AG04449 (cell line): ENCODE results near the gene ZP2.
"Not testable (repeated sequence)": the region's sequence is repeated elsewhere in the genome, so short reads cannot be mapped to it uniquely, and the experiment has no call there.

Source experiments
- CTCF ChIA-PET: fragments of 350-600 bp; formaldehyde crosslinking; extraction: SDS; loops from one replicate; lab custom pipeline; 2021; ENCODE audit warnings: antibody characterized with exemption; lab: Yijun Ruan, JAX
- POLR2A ChIA-PET: fragments of 400-600, 350-600 bp; formaldehyde crosslinking; extraction: SDS; loops from one replicate; lab custom pipeline; 2020; ENCODE audit warnings: antibody characterized with exemption, inconsistent platforms; lab: Yijun Ruan, JAX
- DNase-seq: peaks from one replicate; pipeline ENCODE4 v3.0.0-alpha.2; 2010; ENCODE audit warnings: low read depth, low spot score
- H3K4me3 ChIP-seq: 2 replicates; pipeline ENCODE4 v1.5.1; 2011; ENCODE audit warnings: low read depth, mild to moderate bottlenecking, control low read depth, low read length
- CTCF ChIP-seq: IDR thresholded peaks from one replicate; pipeline ENCODE4 v1.5.1; 2011; ENCODE audit warnings: mild to moderate bottlenecking, moderate library complexity, low read length, control low read depth, inconsistent platforms; ENCODE audit not compliant: insufficient read depth; ENCODE audit errors: missing control alignments

ZP2 gene

GRCh38 chr16:21211486-21211885 lies at the start of gene ZP2:
TSS of gene ZP2 (minus strand) at chr16:21211574. CDS start at chr16:21211547, 27 bp downstream.
- H3K4me3 ChIP-seq: no peak within 1 kb of the TSS
- CTCF ChIA-PET: interaction anchor here (1.5 kb wide), 1 partner anchor 23 kb away, joined by 4 read pairs; no protein-coding TSS in a partner anchor
- TF ChIP-seq CTCF: no peak
- DNase-seq: no peak
- POLR2A ChIA-PET: no interaction called here

GRCh38 chr16:21257284-21257683 lies 45.9 kb upstream of the ZP2 start:
- POLR2A ChIA-PET: no interaction called here
- no peak for DNase-seq
- H3K4me3 ChIP-seq: no peak overlapping the region
- TF ChIP-seq CTCF: no peak
- CTCF ChIA-PET: interaction anchor here (1.1 kb wide), 1 partner anchor 69 kb away, joined by 3 read pairs; no protein-coding TSS in a partner anchor

- no peak for TF ChIP-seq CTCF
- H3K4me3 ChIP-seq: no peak overlapping the region
- POLR2A ChIA-PET: no interaction called here
- CTCF ChIA-PET: no interaction called here
- no peak for DNase-seq
Observed at GRCh38 chr16:21256636-21257035, 45.3 kb upstream of the ZP2 start.

GRCh38 chr16:21253470-21253869 lies 42.1 kb upstream of the ZP2 start:
- DNase-seq: no peak
- ChIA-PET POLR2A (no interaction called here), CTCF (no interaction called here)
- no peak for TF ChIP-seq CTCF
- H3K4me3 ChIP-seq: no peak overlapping the region

- CTCF ChIA-PET: no interaction called here
- no peak for TF ChIP-seq CTCF
- no peak overlapping the region for H3K4me3 ChIP-seq
- POLR2A ChIA-PET: no interaction called here
- no peak for DNase-seq
Observed at GRCh38 chr16:21250072-21250923, 38.9 kb upstream of the ZP2 start.

- CTCF ChIA-PET, H3K4me3 ChIP-seq, DNase-seq, POLR2A ChIA-PET: not testable (repeated sequence)
Observed at GRCh38 chr16:21248179-21248578, 36.8 kb upstream of the ZP2 start.
